Measurements from ENCODE around the gene SLC36A4.

DNA sequence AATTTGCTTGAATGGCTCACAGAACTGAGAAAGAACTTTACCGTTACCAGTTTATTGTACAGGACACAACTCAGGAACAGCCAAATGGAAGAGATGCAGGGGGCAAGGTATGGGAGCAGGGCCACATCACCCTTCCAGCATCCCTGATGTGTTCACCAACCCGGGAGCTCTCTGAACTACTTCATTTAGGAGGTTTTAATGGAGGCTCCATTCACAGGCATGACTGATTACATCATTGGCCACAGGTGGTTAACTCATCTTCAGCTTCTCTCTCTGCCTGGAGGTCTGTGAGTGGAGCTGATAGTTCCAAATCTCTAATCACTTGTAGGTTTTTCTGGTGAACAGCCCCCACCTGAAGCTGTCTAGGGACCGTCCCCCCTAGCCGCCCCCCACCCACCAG lies 83.5 kb downstream of the SLC36A4 start:
- no peak for TF ChIP-seq EZH2 (IDR thresholded peaks at IDR 0.05; ENCODE audit: low read length)
- TF ChIP-seq, protein P1, sequence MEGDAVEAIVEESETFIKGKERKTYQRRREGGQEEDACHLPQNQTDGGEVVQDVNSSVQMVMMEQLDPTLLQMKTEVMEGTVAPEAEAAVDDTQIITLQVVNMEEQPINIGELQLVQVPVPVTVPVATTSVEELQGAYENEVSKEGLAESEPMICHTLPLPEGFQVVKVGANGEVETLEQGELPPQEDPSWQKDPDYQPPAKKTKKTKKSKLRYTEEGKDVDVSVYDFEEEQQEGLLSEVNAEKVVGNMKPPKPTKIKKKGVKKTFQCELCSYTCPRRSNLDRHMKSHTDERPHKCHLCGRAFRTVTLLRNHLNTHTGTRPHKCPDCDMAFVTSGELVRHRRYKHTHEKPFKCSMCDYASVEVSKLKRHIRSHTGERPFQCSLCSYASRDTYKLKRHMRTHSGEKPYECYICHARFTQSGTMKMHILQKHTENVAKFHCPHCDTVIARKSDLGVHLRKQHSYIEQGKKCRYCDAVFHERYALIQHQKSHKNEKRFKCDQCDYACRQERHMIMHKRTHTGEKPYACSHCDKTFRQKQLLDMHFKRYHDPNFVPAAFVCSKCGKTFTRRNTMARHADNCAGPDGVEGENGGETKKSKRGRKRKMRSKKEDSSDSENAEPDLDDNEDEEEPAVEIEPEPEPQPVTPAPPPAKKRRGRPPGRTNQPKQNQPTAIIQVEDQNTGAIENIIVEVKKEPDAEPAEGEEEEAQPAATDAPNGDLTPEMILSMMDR (optimal IDR thresholded peaks at IDR 0.05 in 1 of 3, IDR thresholded peaks at IDR 0.05 in 1 of 3, conservative IDR thresholded peaks at IDR 0.05 in 1 of 3; ENCODE audit: extremely low read depth in 1 of 3, insufficient read depth in 2 of 3, low read length in 3 of 3) = no peak

Data from keratinocyte (primary cell).